Measurements from ENCODE around the gene VASH1.

DNA sequence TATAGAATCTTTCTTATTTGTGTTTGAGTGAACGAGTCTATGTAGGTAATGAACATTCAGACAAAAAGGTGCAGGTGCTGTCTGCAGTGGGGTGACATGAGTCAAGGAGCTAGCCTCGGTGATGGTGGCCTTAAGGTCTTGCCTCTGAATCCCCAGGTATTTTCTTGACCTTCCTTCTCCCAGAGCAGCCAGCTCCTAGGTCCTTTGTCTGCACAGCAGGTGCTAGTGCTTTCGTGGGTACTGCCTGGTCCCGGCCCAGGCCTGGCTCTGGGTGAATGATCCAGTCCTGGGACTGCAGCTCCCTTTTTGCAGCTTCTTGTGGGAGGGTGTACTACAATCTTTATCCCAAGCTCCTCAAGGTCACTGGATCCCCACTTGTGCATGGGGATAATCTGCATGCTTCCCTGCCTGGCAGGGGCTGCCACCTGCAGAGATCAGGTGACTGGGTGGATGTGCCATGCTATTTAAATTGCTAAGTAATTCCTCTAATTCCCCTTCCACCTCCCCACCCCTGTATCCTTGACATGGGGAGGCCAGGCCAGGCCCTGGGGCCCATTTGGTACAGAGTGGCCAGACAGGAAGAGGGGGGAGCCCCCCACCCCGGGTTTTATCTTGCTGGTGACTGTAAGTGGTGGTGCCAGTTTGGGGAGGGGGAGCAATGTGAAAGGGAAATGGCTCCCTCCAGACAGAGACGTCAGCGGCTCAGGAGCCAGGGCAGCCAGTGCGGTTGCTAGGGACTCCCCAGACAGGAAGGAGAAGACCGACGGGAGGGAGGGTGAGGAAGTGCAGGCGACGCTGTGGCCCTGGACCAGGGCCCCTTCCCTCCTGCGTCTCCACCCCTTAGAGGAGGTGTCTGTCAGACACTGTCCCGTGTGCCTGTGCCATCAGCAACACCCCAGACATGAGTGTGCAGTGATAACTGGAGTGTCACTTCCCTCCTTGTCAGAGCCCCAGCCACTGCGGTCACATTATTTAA, 6.7 kb downstream of the VASH1 start:
- TF ChIP-seq CTCF (conservative IDR thresholded peaks at IDR 0.05; ENCODE audit: low read length) = no peak
- TF ChIP-seq EZH2phosphoT487 (IDR thresholded peaks at IDR 0.05; ENCODE audit: borderline replicate concordance) = no peak
